SK-N-SH (cell line): ENCODE results near the gene DCANP1. TPM values are rescaled to one million over a fixed set of nuclear protein-coding genes. Genes with fewer than 3 reads are reported as not detected.

Experiments
- CTCF ChIA-PET: fragments of 300-600, 350-600 bp; formaldehyde crosslinking; extraction: SDS; loops from one replicate; lab custom pipeline; 2021; lab: Yijun Ruan, JAX
- POLR2A ChIA-PET: fragments of 350-600 bp; sonication (Branson Sonifier 250); formaldehyde crosslinking; extraction: SDS; loops from one replicate; lab custom pipeline; 2020; ENCODE audit warnings: antibody characterized with exemption, inconsistent platforms; lab: Yijun Ruan, JAX
- DNase-seq: peaks from one replicate; pipeline ENCODE4 v3.0.0; 2012
- H2AFZ ChIP-seq: fragments of 200-600 bp; sonication (generic); 2 replicates; pipeline ENCODE4 v1.8.1; 2016; ENCODE audit warnings: antibody characterized with exemption, mild to moderate bottlenecking, low read depth
- H3F3A ChIP-seq: fragments of 200-600 bp; sonication (generic); replicated peaks from 2 replicates; pipeline ENCODE3; 2016; ENCODE audit warnings: antibody characterized with exemption, mild to moderate bottlenecking; ENCODE audit not compliant: insufficient read depth
- H3K27ac ChIP-seq, 2 experiments: fragments of 200-500 bp in 1 of 2; fragments of 200-600 bp in 1 of 2; sonication (Bioruptor generic) in 1 of 2; sonication (generic), shearing (Covaris generic) in 1 of 2; 2 replicates each; pipeline versions ENCODE4 v1.5.1 to v1.6.1; 2014 to 2016; ENCODE audit warnings: low read depth in 2 of 2, inconsistent platforms in 1 of 2, low read length in 1 of 2, mild to moderate bottlenecking in 1 of 2, mixed read lengths in 1 of 2
- H3K27me3 ChIP-seq: fragments of 200-600 bp; sonication (generic), shearing (Covaris generic); 2 replicates; pipeline ENCODE4 v1.6.1; 2016; ENCODE audit warnings: mixed run types; ENCODE audit not compliant: insufficient read depth
- H3K36me3 ChIP-seq, 2 experiments: fragments of 200-500 bp in 1 of 2; fragments of 200-600 bp in 1 of 2; sonication (Bioruptor generic) in 1 of 2; sonication (generic) in 1 of 2; replicated peaks in 1 of 2; 2 replicates each; pipeline versions ENCODE3 to v1.5.1; 2014 to 2016; ENCODE audit warnings: low read length in 1 of 2, mild to moderate bottlenecking in 1 of 2; ENCODE audit not compliant: insufficient read depth in 2 of 2, control insufficient read depth in 1 of 2
- H3K4me1 ChIP-seq, 2 experiments: fragments of 200-500 bp in 1 of 2; fragments of 200-600 bp in 1 of 2; sonication (Bioruptor generic) in 1 of 2; sonication (generic), shearing (Covaris generic) in 1 of 2; 2 replicates each; pipeline versions ENCODE4 v1.5.1 to v1.6.1; 2014 to 2016; ENCODE audit warnings: low read depth in 1 of 2, low read length in 1 of 2, mixed run types in 1 of 2; ENCODE audit not compliant: insufficient read depth in 2 of 2, control insufficient read depth in 1 of 2
- H3K4me2 ChIP-seq: fragments of 200-600 bp; sonication (generic), shearing (Covaris generic); 2 replicates; pipeline ENCODE4 v1.6.1; 2017; ENCODE audit warnings: mixed run types
- H3K4me3 ChIP-seq, 2 experiments: fragments of 200-500 bp in 1 of 2; fragments of 200-600 bp in 1 of 2; sonication (Bioruptor generic) in 1 of 2; sonication (generic), shearing (Covaris generic) in 1 of 2; 2 replicates each; pipeline versions ENCODE4 v1.5.1 to v1.8.1; 2014 to 2016; ENCODE audit warnings: low read depth in 2 of 2, inconsistent platforms in 1 of 2, low read length in 1 of 2, mild to moderate bottlenecking in 1 of 2, mixed read lengths in 1 of 2, moderate library complexity in 1 of 2
- H3K79me2 ChIP-seq: fragments of 200-600 bp; sonication (generic); 2 replicates; pipeline ENCODE4 v1.8.1; 2017; ENCODE audit warnings: mild to moderate bottlenecking; ENCODE audit not compliant: insufficient read depth
- H3K9ac ChIP-seq: fragments of 200-600 bp; sonication (generic); 2 replicates; pipeline ENCODE4 v1.6.1; 2017; ENCODE audit warnings: mixed run types
- H3K9me2 ChIP-seq: fragments of 200-600 bp; sonication (generic); 2 replicates; pipeline ENCODE4 v1.6.1; 2017; ENCODE audit warnings: mixed run types
- H3K9me3 ChIP-seq: fragments of 200-600 bp; sonication (generic); 2 replicates; pipeline ENCODE4 v1.6.1; 2017; ENCODE audit warnings: mixed run types, mild to moderate bottlenecking, moderate library complexity
- H4K20me1 ChIP-seq: fragments of 200-600 bp; sonication (generic); 2 replicates; pipeline ENCODE4 v1.6.1; 2017; ENCODE audit warnings: mild to moderate bottlenecking, mixed run types; ENCODE audit not compliant: insufficient read depth
- CHD2 ChIP-seq: fragments of 150-350 bp; IDR thresholded peaks from 2 replicates; pipeline ENCODE4 v1.6.1; 2018; ENCODE audit warnings: low read length; ENCODE audit not compliant: partially characterized antibody
- EP300 ChIP-seq, 2 experiments: IDR thresholded peaks; 2 replicates each; pipeline versions ENCODE4 v1.4.0 to v1.6.1; 2012; ENCODE audit warnings: borderline replicate concordance in 1 of 2, low read depth in 1 of 2, low read length in 1 of 2
- EZH2phosphoT487 ChIP-seq: fragments of 200-600 bp; sonication (generic); IDR thresholded peaks from 2 replicates; pipeline ENCODE4 v1.6.1; 2017; ENCODE audit warnings: low read depth, mixed run types, mild to moderate bottlenecking, antibody characterized with exemption, moderate library complexity, borderline replicate concordance
- FOSL2 ChIP-seq: IDR thresholded peaks from 2 replicates; pipeline ENCODE4 v1.4.0; 2012; ENCODE audit warnings: low read depth, mild to moderate bottlenecking, moderate library complexity, borderline replicate concordance
- FOXM1 ChIP-seq: IDR thresholded peaks from 2 replicates; pipeline ENCODE4 v1.4.0; 2012; ENCODE audit warnings: low read depth, mild to moderate bottlenecking
- GABPA ChIP-seq: IDR thresholded peaks from 2 replicates; pipeline ENCODE4 v1.4.0; 2012; ENCODE audit warnings: low read depth, mild to moderate bottlenecking
- GATA2 ChIP-seq: sonication (generic); formaldehyde crosslinking; IDR thresholded peaks from 2 replicates; pipeline ENCODE4 v1.5.0; 2020; ENCODE audit warnings: mild to moderate bottlenecking, missing genetic modification reagents
- IRF3 ChIP-seq: fragments of 150-350 bp; IDR thresholded peaks from 2 replicates; pipeline ENCODE4 v1.6.1; 2016; ENCODE audit warnings: mild to moderate bottlenecking, low read depth, low read length
- JUND ChIP-seq: IDR thresholded peaks from 2 replicates; pipeline ENCODE4 v1.4.0; 2012
- MAX ChIP-seq: IDR thresholded peaks from 2 replicates; pipeline ENCODE4 v1.4.0; 2012; ENCODE audit warnings: low read depth
- NFIC ChIP-seq: IDR thresholded peaks from 2 replicates; pipeline ENCODE4 v1.4.0; 2012; ENCODE audit warnings: borderline replicate concordance
- PBX3 ChIP-seq: IDR thresholded peaks from 2 replicates; pipeline ENCODE4; 2012
- RAD21 ChIP-seq: IDR thresholded peaks from 2 replicates; pipeline ENCODE4 v1.6.1; 2012; ENCODE audit warnings: mild to moderate bottlenecking, low read length
- RCOR1 ChIP-seq: fragments of 150-350 bp; IDR thresholded peaks from 2 replicates; pipeline ENCODE4 v1.6.1; 2017; ENCODE audit warnings: antibody characterized with exemption, low read length
- RFX5 ChIP-seq: IDR thresholded peaks from 2 replicates; pipeline ENCODE4 v1.6.1; 2012; ENCODE audit warnings: mild to moderate bottlenecking, improper control_type of control experiment, low read length
- TCF12 ChIP-seq: IDR thresholded peaks from 2 replicates; pipeline ENCODE4 v1.4.0; 2012
- USF1 ChIP-seq: IDR thresholded peaks from 2 replicates; pipeline ENCODE4 v1.4.0; 2012; ENCODE audit warnings: low read depth, borderline replicate concordance
- WGBS: methylation state at CpG from one replicate; pipeline ENCODE4 v1.1.6; 2017; ENCODE audit warnings: low lambda C conversion rate; 5-methylcytosine and 5-hydroxymethylcytosine counted together
- polyA plus RNA-seq, 3 experiments: library from polyadenylated mRNA; depleted of rRNA; stranded (reverse); fragments of >200 nt; gene quantifications; 2 replicates each; pipeline ENCODE4 v1.2.3, GENCODE V29; 2012

Gene DCANP1
- polyA plus RNA-seq, 1 of the 3 experiments (the other 2 are of a cell fraction), result not detected

- H3K9ac ChIP-seq, result no peak overlapping the region
- no peaks in the 10 kb centered on the region for H3K9me2 ChIP-seq
- peaks cover 24% of the 10 kb centered on the region; the same call in 1 of the 2 replicates for H3K27me3 ChIP-seq
- H3F3A ChIP-seq, result no peaks in the 10 kb centered on the region
- no peaks in the 10 kb centered on the region; a peak in 1 of 4 replicates for H3K4me1 ChIP-seq
- no peak overlapping the region for H3K4me3 ChIP-seq
- no peak overlapping the region for H3K27ac ChIP-seq
- WGBS, result 51% methylated on average over 9 of the region's 12 CpGs
- no peak overlapping the region for H3K4me2 ChIP-seq
- no peak overlapping the region for H2AFZ ChIP-seq
- ChIA-PET POLR2A (interaction anchor here (0.9 kb wide), 1 partner anchor 80 kb away, joined by 3 read pairs; no protein-coding TSS in a partner anchor), CTCF (interaction anchor here (1.0 to 3.5 kb wide), 5 partner anchors 8 to 79 kb away, joined by 3 to 29 read pairs (median 5); no protein-coding TSS in a partner anchor)
- H4K20me1 ChIP-seq, result no peaks in the 10 kb centered on the region
- no peaks in the 10 kb centered on the region for H3K36me3 ChIP-seq
- no peaks in the 10 kb centered on the region for H3K9me3 ChIP-seq
- DNase-seq, result no peak
- TF ChIP-seq RCOR1, result no peak
- TF ChIP-seq GABPA, result no peak
- no peak for TF ChIP-seq FOXM1
- no peak for TF ChIP-seq TCF12
- TF ChIP-seq EP300 (IDR thresholded peaks at IDR 0.05; ENCODE audit: borderline replicate concordance in 1 of 2, low read depth in 1 of 2, low read length in 1 of 2), result no peak
- TF ChIP-seq USF1, result no peak
- no peaks in the 10 kb centered on the region for H3K79me2 ChIP-seq
Observed at GRCh38 chr5:135473956-135474670, 27.0 kb upstream of the DCANP1 start.

GRCh38 chr5:135472141-135472540 lies 25.0 kb upstream of the DCANP1 start:
- Histone ChIP-seq H3K27ac (no peak overlapping the region), H3K4me2 (no peak overlapping the region), H3K9me2 (no peaks in the 10 kb centered on the region), H3K4me3 (no peak overlapping the region), H2AFZ (no peak overlapping the region), H4K20me1 (no peaks in the 10 kb centered on the region), H3K4me1 (no peaks in the 10 kb centered on the region), H3F3A (no peaks in the 10 kb centered on the region), H3K79me2 (no peaks in the 10 kb centered on the region), H3K9me3 (no peaks in the 10 kb centered on the region), H3K36me3 (no peaks in the 10 kb centered on the region), H3K9ac (no peak overlapping the region), H3K27me3 (peaks cover 35% of the 10 kb centered on the region; the same call in 1 of the 2 replicates)
- TF ChIP-seq GATA2 (no peak), FOXM1 (no peak), MAX (no peak), NFIC (no peak)
- ChIA-PET POLR2A (no interaction called here), CTCF (interaction anchor here (1.3 to 18.5 kb wide), 4 partner anchors 10 to 358 kb away, joined by 4 to 791 read pairs (median 10); no protein-coding TSS in a partner anchor)
- no peak for DNase-seq
- 35% methylated on average over 5 of the region's 5 CpGs for WGBS

- Histone ChIP-seq H3K27me3 (peaks cover 35% of the 10 kb centered on the region; the same call in 1 of the 2 replicates), H3K27ac (no peak overlapping the region), H3K4me1 (no peaks in the 10 kb centered on the region), H2AFZ (no peak overlapping the region), H3K9ac (no peak overlapping the region), H3K9me2 (no peaks in the 10 kb centered on the region), H3K79me2 (no peaks in the 10 kb centered on the region), H3F3A (no peaks in the 10 kb centered on the region), H3K9me3 (no peaks in the 10 kb centered on the region), H3K4me2 (no peak overlapping the region), H3K36me3 (no peaks in the 10 kb centered on the region), H3K4me3 (no peak overlapping the region), H4K20me1 (no peaks in the 10 kb centered on the region)
- POLR2A ChIA-PET, result no interaction called here
- 46% methylated on average over 4 of the region's 4 CpGs for WGBS
- CTCF ChIA-PET, result interaction anchor here (1.3 to 18.5 kb wide), 4 partner anchors 10 to 359 kb away, joined by 4 to 791 read pairs (median 10); no protein-coding TSS in a partner anchor
- no peak for DNase-seq
- TF ChIP-seq FOSL2 (no peak), EP300 (IDR thresholded peaks at IDR 0.05; ENCODE audit: borderline replicate concordance in 1 of 2, low read depth in 1 of 2, low read length in 1 of 2) (no peak), NFIC (no peak), RFX5 (no peak), PBX3 (no peak), JUND (no peak), RAD21 (no peak), RCOR1 (no peak), MAX (no peak), IRF3 (no peak), CHD2 (no peak), EZH2phosphoT487 (no peak)
Observed at GRCh38 chr5:135471726-135472125, 24.6 kb upstream of the DCANP1 start.
